HEK293T (cell line): ENCODE data around the gene MAP4K1.

Experiments
- CTCF ChIA-PET: fragments of 350-600 bp; formaldehyde crosslinking; extraction: SDS; loops from one replicate; lab custom pipeline; 2021; ENCODE audit warnings: antibody characterized with exemption, inconsistent platforms; lab: Yijun Ruan, JAX
- POLR2A ChIA-PET: fragments of 350-600 bp; formaldehyde crosslinking; extraction: SDS; loops from one replicate; lab custom pipeline; 2020; ENCODE audit warnings: antibody characterized with exemption, inconsistent platforms; lab: Yijun Ruan, JAX
- DNase-seq: peaks from one replicate; pipeline ENCODE4 v3.0.0; 2012; ENCODE audit warnings: mixed read lengths; ENCODE audit errors: extremely low spot score
- ARNT ChIP-seq: fragments of 450-650 bp; IDR thresholded peaks from 2 replicates; pipeline ENCODE4 v1.6.1; 2017; ENCODE audit warnings: mild to moderate bottlenecking
- BHLHE40 ChIP-seq: fragments of 450-650 bp; IDR thresholded peaks from 2 replicates; pipeline ENCODE4 v1.6.1; 2016; ENCODE audit warnings: mild to moderate bottlenecking, moderate library complexity, borderline replicate concordance
- CTBP1 ChIP-seq: fragments of 450-650 bp; IDR thresholded peaks from 2 replicates; pipeline ENCODE4 v1.6.1; 2016; ENCODE audit warnings: borderline replicate concordance
- ELF4 ChIP-seq: fragments of 450-650 bp; IDR thresholded peaks from 2 replicates; pipeline ENCODE4 v1.6.1; 2017; ENCODE audit warnings: antibody characterized with exemption
- FOXA1 ChIP-seq: fragments of 450-650 bp; IDR thresholded peaks from 2 replicates; pipeline ENCODE4 v1.6.1; 2016; ENCODE audit warnings: mild to moderate bottlenecking
- FOXK2 ChIP-seq: fragments of 450-650 bp; IDR thresholded peaks from 2 replicates; pipeline ENCODE4 v1.6.1; 2016; ENCODE audit warnings: mild to moderate bottlenecking
- FOXM1 ChIP-seq: fragments of 450-650 bp; IDR thresholded peaks from 2 replicates; pipeline ENCODE4 v1.6.1; 2017; ENCODE audit warnings: mild to moderate bottlenecking, borderline replicate concordance
- HDGF ChIP-seq: fragments of 450-650 bp; IDR thresholded peaks from 2 replicates; pipeline ENCODE4 v1.6.1; 2017; ENCODE audit warnings: antibody characterized with exemption, borderline replicate concordance
- L3MBTL2 ChIP-seq: fragments of 450-650 bp; conservative IDR thresholded peaks from 2 replicates; pipeline ENCODE4 v1.6.1; 2016; ENCODE audit warnings: mild to moderate bottlenecking
- LEF1 ChIP-seq: fragments of 450-650 bp; IDR thresholded peaks from 2 replicates; pipeline ENCODE4 v1.6.1; 2017; ENCODE audit warnings: mild to moderate bottlenecking, borderline replicate concordance
- NFRKB ChIP-seq: fragments of 450-650 bp; IDR thresholded peaks from 2 replicates; pipeline ENCODE4 v1.6.1; 2016; ENCODE audit warnings: mild to moderate bottlenecking, moderate library complexity
- SP1 ChIP-seq: fragments of 450-650 bp; IDR thresholded peaks from 2 replicates; pipeline ENCODE4 v1.6.1; 2017
- SUZ12 ChIP-seq: fragments of 450-650 bp; IDR thresholded peaks from 2 replicates; pipeline ENCODE4 v1.6.1; 2016; ENCODE audit warnings: mild to moderate bottlenecking
- TARDBP ChIP-seq: fragments of 450-650 bp; IDR thresholded peaks from 2 replicates; pipeline ENCODE4 v1.6.1; 2016
- ZNF384 ChIP-seq: fragments of 450-650 bp; IDR thresholded peaks from 2 replicates; pipeline ENCODE4 v1.6.1; 2016
- TF ChIP-seq, protein P1 (sequence below): fragments of 450-650 bp; IDR thresholded peaks from 2 replicates; pipeline ENCODE4 v1.6.1; 2016

The MAP4K1 gene

DNA sequence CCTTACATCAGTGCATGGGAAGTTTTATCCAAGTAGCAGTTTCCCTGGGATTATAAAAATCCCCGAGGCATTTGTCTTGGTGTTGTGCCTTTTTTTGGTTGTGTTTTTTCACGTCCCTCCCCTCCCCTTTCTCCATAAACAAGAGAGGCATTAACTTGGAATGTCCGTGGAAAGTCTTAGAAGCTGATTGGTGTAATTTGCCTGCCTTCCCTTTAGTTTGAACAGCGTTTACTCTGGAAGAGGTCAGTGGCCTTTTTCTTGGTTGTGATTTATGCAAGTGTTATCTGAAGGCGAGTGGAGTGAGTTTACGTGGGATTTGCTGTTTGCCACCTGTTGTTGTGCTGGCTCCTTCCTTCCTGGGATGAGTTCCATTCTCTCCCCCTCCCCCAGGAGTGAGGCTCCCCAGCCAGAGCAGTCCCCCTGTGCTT lies 36.9 kb upstream of the MAP4K1 start:
- ChIA-PET CTCF (no interaction called here), POLR2A (no interaction called here)
- DNase-seq: no peak
- TF ChIP-seq CTBP1 (no peak), L3MBTL2 (no peak), ZNF384 (no peak), TARDBP (no peak), SP1 (no peak), ELF4 (no peak), LEF1 (no peak), FOXA1 (no peak), HDGF (no peak), ARNT (no peak), NFRKB (no peak), FOXK2 (no peak), SUZ12 (no peak), BHLHE40 (no peak), FOXM1 (no peak)
- TF ChIP-seq, protein P1, sequence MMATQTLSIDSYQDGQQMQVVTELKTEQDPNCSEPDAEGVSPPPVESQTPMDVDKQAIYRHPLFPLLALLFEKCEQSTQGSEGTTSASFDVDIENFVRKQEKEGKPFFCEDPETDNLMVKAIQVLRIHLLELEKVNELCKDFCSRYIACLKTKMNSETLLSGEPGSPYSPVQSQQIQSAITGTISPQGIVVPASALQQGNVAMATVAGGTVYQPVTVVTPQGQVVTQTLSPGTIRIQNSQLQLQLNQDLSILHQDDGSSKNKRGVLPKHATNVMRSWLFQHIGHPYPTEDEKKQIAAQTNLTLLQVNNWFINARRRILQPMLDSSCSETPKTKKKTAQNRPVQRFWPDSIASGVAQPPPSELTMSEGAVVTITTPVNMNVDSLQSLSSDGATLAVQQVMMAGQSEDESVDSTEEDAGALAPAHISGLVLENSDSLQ: no peak

DNA sequence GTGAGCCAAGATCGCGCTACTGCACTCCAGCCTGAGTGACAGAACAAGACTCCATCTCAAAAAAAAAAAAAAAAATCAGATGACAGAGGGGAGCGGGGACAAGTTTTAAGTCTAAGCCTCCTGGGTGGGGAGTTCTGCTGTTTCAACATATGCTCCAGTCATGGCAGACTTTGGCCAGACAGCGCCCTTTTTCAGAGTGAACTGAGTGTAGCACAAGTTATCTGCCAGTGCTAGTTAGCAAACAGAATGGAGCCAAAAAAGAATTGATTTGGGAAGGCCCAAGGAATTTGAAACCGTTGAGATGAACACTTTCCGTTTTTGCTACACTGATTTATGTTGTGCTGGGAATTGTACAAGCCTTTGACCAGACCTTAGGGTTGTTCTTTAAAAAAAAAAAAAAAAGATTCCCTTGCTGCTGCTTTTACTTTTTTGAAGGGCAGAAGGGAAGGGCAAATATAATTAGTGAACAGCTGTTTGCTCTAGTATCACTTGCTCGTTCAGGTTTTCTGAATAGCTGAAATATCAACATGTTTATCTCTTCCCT lies 35.3 kb upstream of the MAP4K1 start:
- POLR2A ChIA-PET: interaction anchor here (0.6 to 1.5 kb wide), 2 partner anchors 34 to 85 kb away, joined by 3 to 4 read pairs; partner anchors contain the start of gene EIF3K

DNA sequence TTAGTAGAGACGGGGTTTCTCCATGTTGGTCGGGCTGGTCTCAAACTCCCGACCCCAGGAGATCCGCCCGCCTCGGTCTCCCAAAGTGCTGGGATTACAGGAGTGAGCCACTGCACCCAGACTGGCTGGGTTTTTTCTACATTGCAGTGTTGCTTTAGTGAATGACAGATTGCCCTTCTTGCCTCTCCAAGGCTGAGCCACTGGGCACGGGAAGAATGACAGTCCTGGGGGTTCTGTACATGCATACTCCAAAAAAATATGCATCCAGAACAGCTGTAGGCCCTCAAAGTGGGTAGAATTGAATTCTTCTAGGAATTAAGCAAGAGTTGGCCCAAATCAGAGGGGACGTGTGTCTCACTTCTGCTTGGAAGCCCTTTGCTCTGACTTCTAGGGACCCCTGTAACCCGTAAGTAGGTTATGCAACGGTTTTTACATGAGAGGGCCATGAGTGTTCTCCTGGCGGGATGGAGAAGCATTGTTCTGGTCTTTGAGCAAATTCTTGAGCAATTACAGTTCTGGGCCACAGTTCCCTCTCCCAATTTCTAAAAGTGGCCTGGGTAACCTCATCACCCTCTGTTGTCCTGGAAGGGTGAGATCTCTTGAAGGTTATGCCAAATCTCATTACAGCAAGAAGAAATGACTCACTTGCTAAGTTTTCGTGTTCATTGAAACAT lies 33.3 kb upstream of the MAP4K1 start:
- DNase-seq: no peak
- TF ChIP-seq, protein P1: no peak
- TF ChIP-seq SP1: no peak
- POLR2A ChIA-PET: no interaction called here
- CTCF ChIA-PET: no interaction called here

More for the DNA sequence above, 35.3 kb upstream of the MAP4K1 start:
- CTCF ChIA-PET: interaction anchor here (0.6 kb wide), 1 partner anchor 54 kb away, joined by 4 read pairs; no protein-coding TSS in a partner anchor
- no peak for DNase-seq
- no peak for TF ChIP-seq FOXA1
- TF ChIP-seq SP1: no peak
- no peak for TF ChIP-seq FOXK2
- no peak for TF ChIP-seq L3MBTL2
- TF ChIP-seq NFRKB: no peak
- no peak for TF ChIP-seq ZNF384
- TF ChIP-seq SUZ12: no peak
- no peak for TF ChIP-seq LEF1
- TF ChIP-seq TARDBP: no peak
- TF ChIP-seq CTBP1: no peak
- TF ChIP-seq ELF4: no peak
- no peak for TF ChIP-seq HDGF

- TF ChIP-seq FOXM1 (no peak), TARDBP (no peak), SP1 (no peak), HDGF (no peak)
- no peak for DNase-seq
- CTCF ChIA-PET: no interaction called here
- POLR2A ChIA-PET: interaction anchor here (1.4 kb wide), 1 partner anchor 10 kb away, joined by 3 read pairs; no protein-coding TSS in a partner anchor
Measured at GRCh38 chr19:38650172-38650775, 32.5 kb upstream of the MAP4K1 start.

GRCh38 chr19:38649305-38650171 lies 31.8 kb upstream of the MAP4K1 start:
- ChIA-PET POLR2A (interaction anchor here (1.3 to 3.0 kb wide), 4 partner anchors 11 to 31 kb away, joined by 3 to 39 read pairs (median 10); partner anchors contain the start of genes EIF3K and MAP4K1), CTCF (no interaction called here)
- no peak for DNase-seq
- TF ChIP-seq HDGF (no peak), CTBP1 (no peak), SP1 (no peak), LEF1 (no peak), TARDBP (no peak), SUZ12 (no peak), BHLHE40 (no peak), FOXK2 (no peak), ZNF384 (no peak), L3MBTL2 (no peak), NFRKB (no peak), FOXM1 (no peak), ARNT (no peak)
- TF ChIP-seq, protein P1: no peak
